HG02970 (cell line): ENCODE results near the gene DGKG.

ENCODE experiments used
- ATAC-seq: cut with Tn5 transposase; IDR thresholded peaks from one replicate; pipeline ENCODE4 v1.9.1; 2021; ENCODE audit warnings: mild to moderate bottlenecking, moderate library complexity, moderate number of reproducible peaks; ENCODE audit not compliant: unreplicated experiment, low FRiP score

Gene DGKG

DNA sequence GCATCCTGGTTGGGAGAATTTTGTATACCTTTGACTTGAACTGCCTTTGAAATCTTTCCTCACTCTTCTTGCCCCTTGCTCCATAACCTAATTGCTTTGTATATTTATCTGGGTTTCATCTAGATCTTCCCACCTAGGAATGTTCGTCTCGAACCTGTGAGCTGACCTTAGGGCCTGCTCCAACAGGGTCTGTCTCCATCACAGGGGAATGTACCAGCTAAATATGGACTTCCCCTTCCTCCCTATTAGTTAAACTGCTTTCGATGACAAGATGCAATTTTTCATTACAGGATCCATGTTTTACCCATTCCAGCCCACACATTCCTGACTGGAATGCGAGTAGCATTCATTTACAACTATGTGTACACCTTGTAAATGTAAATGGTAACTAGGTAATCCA is 242.5 kb downstream of the DGKG start:
- ATAC-seq = no peak

DNA sequence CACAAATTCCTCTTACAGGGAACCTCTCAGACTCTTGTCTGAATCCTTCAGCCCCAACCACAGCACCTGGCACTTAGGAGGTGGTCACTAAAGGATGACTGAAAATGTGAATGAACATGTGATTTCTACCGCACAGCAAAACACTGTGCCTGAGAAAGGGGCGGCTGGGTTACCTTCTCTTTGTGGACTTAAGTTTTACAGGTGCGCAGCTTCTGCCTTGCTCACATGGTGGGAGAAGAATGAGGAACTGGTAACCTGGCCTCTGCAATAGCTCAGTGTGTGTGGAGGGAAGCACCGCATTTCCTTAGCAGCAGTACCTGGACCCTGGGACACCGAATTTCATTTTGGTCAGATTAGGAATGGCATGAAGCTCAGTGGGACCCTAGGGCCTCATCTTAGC is 243.3 kb downstream of the DGKG start:
- no peak for ATAC-seq

DNA sequence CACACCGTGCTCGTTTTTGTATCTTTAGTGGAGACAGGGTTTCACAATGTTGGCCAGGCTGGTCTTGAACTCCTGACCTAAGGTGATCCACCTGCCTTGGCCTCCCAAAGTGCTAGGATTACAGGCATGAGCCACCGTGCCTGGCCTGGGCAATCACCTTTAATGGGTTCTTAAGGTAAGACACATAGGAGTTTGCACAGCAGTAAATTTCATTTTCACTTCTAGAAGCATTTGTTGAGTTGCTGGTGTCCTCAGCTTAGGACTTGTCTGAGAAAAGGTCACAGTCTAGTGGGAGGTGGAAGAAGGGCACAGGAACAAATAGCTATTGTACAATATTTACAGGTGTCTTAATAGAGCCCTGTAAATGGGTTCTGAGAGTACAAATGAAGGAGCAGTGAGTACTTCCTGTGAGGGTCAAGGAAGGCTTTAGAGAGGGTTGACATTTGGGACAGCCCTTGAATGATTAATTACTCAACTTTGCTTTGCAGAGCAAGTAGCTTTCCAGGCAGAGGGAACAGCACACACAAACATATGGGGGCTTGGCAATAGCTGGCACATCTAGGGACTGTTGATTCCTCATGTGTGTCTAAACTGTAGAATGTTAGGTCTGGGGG is 244.4 kb downstream of the DGKG start:
- ATAC-seq = no peak

DNA sequence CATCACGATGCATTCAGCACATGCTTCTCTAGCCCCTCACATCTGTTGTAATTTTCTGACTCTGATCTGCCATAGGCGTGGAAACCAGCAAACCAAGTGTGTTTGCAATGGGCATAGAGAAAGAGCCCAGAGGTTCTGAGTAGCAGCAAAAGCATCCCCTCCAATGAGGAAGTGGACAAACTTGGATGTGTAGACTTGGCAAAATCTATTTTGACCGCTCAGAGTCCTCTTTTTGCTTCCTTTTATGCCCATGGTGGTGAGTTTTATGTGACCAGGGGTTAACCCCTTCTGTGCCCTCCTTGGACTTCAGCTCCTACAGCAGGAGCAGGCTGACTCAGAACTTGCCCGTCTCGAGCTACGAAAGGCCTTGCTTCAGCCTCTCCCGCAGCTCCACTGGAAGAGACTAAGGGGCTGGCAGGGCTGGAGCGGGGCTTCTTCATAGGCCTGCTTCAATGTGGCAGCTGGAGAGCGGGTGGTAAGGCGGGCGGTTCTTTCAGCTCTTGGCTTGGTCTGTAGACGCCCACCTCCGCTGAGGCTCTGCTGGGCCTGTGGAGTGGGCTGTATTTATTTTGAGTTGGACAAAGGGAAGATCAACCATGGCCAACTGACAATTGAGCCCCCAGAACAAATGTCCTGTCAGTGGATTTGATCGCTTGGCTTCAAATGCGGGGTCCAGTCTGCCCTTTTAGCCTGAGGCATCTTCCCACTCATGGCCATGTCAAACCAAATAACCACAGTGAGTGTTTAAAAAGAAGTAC is 246.6 kb downstream of the DGKG start:
- ATAC-seq = no peak

DNA sequence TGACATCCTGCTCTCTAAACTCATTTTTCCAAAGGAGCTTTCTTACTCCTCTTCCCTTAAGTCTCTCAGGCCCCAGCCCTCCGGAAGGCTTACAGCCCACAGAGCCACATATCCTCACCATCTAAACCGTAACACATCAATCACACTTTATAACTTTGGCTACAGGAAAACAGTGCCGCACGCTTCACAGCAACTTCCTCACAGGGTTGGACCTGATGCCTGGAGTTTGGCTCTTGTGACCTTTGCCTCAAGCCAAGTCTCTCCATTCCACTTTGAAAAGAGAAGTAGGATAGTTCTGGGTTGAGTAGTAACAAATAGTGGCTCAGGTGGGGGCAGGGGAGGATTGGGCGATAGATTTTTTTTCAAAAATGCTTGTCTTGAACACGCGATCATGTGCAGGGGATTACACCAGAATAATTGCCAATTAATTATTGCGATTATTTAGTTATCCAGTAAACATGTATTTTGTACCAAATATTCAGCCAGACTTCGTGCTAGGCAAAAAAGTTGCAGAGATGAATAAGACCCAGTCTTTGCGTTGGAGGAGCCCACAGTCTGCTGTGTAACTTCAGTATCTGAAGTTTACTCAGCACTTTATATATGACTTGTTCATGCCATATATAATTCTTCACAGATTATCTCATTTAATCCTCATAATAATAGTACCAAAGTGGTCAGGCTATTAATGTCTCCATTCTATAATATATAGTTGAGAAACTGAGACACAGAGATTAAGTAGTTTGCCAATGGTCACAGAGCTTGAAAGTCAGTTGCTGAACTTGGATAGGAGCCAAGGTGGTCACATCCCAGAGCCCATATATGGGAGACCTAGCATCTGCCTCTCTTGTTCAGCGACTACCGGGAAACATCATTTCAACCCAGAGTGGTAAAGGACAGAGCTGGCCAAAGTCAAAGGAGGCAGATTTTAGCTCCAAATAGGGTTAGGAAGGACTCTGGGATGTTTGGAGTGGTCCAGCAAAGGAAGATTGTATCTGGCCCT is 250.8 kb downstream of the DGKG start:
- ATAC-seq = no peak

DNA sequence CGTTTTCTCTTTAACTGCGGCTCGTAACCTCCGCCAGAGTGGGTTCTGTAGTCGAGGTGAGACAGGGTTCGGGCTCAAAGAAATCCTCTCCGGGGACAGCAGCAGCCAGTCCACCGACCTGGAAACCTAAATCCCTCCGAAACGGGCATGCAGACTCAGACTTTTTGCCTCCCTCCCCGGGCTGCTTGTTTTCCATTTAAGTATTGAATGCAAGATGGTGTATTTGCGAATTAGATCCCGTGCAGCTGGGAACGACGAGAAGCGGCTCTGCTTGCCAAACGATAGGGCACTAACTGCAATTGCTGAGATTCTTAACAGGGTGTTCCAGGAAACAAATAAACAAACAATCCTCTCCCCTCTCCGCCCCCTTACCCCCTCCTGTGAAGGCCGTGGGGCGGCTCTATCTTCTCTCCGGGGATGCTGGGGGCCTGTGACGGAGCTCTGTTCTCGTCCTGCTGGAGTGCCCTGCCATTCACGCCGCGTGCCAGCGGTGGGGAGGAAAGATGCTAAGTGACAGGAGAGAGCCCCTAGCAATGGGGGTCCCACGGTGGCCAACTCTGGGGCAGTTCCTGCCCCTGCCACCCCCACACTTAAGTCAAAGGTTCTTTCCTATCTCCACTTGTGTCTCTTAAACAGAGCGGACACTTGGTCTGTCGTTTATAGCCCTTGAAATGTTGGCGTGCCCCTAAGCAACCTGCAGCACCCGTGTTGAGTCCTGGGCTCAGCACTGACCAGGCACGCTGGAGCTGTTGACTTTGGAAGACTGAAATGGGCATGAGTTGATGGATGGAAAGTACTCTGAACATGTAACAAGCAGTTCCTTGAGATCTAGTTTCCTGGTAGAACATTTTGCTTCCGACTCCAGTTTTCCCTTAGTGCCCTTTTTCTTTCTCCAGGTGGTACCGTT is 251.9 kb downstream of the DGKG start:
- ATAC-seq = no peak

DNA sequence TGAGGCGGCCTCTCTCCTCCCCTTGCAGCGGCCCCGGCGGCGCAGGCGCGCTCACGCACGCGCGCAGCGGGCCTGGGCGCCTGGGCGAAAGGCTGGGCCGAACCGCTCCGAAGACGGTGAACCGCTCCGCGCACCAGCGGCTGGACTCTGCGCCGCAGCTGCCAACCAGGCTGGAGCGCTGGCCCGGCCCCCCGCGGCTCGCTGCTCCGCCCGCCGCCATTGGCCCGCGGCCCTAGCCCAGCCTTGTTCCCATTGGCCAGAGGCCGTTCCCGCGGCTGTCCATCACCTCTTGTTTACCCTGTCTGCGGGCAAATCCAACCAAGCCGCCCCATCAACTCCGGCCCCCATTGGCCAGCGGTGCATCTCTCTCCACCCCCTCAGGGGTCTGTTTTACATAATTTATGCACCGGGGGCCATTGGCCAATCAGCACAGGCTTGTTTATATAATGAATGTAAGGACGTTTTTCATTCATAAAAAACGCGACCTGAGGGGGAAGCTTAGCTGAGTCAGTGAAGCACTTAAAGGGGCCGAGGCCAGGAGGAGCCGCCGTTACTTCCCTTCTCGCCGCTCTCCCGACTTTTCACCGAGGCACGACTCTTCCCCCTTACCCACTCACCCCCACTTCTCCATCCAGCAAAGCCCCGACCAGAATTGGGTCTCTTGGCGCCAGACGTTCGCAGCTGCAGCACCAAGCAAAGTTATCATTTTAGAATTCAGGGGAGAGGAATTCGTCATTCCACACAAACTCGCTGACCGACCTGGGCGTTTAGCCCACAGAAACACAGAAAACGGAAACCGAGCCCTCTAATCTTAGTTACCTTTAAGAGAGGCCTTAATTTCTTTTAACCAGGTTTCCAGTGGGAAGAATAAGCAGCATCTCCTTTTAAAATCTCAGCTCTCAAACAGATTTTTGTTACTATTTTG is 252.8 kb downstream of the DGKG start, which contains the start of gene ETV5:
TSS of gene ETV5 (minus strand) at position 149 of the 925 bp plus-strand sequence. CDS start 3,221 bp downstream, outside the sequence.
- peak; percentile 94 for ATAC-seq

DNA sequence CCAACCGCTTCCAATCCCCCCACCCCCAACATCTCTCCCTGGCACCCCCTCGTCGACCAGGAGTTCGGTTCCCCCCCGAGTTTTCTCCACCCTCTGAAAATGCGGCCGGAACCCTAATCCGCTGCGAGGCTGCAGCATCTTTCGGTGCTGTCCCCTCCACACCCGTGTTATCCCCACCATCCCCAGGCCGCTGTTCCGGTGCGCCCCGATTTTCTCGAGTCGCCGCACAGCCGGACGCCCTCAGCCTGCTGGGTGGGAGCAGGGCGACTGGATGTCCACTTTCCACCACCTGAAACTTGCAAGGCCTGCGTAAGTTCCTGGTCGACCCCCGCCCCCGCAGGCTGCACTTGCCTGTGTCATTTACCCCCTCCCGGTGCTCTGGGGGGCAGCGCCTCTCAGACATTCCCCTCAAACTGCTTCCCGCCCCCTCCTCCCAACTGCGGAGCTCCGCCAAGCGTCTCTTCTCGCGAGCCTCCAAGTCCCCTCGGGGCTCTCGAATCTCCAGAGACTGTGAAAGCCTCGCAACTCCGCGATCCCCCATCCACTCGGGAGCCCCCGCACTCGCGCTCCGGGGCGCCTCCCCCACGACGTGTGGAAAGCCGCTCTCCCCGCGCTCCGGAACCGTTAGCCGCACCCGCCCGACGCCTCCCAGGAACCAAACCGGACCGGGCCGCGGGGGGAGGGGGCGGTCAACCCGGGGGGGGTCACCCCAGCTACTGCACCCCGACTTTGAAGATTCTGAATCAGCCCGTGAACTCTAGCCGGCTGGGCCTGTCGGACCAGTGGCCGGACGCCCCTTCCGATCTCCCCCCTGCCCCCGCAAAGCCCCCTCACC is 253.7 kb downstream of the DGKG start:
- no peak for ATAC-seq

DNA sequence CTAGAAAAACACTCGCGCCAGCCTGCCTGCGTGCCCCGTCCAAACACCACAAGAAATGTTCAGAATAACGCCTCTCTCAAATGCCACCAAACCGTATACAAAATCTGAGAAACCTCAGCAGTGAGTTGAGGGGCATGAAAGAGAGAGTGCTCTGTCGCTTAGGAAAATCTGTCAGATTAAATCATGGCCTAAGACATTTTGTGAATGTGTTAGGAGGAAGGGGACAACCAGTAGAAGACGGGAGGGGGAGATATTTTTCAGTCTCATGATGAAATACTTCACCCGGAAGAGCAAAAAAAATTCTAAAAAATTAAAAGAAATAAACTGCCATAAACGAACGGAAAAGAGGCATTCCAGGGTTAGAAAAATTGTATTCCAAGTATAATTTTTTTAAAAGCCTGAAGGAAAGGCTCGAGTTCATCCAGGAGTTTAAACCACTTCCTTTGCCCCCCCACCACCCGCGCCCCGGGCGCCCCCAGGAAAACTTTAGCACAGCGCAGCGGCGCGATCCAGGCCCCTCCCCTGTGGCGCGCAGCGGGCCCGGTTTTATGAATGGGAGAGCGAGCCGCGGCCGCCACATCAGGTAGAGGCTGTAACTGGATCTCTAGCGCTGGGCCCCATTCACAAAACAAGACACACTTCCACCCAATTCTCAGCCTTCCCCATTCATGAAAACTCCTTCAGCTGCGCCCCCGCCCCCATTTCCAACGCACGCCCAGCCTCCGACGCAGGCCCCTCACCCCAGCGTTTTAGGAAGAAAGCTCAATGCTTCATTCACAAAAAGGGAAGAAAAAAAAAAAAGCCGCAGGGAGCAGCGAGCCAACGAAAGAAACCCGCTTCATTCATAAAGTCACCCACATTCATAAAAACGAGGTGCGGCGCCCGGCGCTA is 254.6 kb downstream of the DGKG start:
- ATAC-seq = no peak

DNA sequence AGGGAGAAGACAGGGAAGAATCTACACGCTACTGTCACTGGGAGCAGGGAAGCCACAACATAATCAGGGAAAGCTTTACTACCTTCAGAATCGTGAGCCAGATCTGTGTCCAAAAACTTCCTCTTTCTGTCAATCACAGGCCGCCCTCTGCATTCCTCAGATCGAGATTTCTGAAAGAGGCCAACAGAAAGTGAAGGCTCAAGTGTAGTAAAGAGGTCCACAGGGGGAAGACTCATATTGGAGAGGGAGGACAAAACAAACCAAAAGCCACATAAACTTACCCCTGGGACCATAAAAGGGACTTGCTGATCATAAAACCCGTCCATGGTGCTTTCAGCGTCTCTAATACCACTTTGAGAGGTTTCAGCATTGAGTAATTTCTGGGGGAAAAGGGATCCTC is 256.5 kb downstream of the DGKG start:
- no peak for ATAC-seq

DNA sequence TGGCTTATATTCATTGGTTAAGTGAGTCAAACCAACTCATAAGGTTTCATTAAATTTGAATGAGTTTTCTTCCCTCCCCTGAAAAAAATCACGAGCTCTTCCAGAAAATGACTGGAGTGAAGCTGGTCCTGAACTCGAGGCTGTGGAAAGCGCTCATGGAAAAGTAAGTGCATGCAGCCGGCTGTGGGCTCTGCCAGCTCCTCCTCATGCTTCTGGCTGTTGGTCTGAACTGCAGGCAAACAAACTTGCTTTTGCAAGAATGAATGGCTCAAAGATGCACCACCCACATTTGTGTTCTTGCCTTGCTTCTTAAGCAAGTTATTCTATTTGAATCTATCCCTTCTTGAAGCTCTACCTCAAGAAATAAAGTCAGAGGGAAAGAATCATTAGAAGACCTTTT is 259.3 kb downstream of the DGKG start:
- ATAC-seq = no peak

DNA sequence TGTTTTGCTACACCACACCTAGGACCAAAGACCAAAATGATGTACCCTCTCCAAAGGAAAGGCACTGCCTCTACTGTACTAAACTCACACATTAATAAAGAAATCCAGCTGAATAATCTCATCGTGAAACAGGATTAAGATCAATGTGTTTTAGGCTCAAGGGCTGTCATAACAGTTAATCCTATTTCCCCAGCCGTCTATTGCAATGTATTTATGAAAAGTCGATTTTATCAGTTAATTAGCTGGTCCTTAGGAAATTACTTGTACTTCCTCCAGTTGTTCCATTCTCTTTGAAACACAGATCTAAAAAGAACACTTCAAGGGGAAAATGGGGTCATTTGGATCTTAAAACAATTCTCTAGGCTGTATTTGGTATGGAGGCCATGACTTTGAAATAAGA is 261.6 kb downstream of the DGKG start:
- no peak for ATAC-seq

DNA sequence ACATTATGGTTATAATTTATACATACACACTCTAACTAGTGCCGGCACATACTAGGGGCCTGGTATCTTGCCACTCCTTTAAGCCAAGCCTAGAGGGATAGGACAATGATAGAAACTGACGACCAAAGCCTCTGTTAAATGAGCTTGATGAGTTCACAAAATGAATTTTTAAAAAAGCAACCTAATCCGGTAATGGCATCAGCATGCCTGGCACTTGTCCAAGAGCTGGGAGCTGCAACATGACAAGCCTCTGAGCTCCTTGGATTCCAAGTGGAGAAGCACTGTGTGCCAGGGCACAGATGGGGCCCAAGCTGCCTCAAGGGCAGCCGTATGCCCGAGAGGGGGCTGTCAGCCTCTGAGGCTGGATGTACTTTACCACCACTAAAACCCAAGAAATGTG is 262.9 kb downstream of the DGKG start:
- ATAC-seq = no peak

DNA sequence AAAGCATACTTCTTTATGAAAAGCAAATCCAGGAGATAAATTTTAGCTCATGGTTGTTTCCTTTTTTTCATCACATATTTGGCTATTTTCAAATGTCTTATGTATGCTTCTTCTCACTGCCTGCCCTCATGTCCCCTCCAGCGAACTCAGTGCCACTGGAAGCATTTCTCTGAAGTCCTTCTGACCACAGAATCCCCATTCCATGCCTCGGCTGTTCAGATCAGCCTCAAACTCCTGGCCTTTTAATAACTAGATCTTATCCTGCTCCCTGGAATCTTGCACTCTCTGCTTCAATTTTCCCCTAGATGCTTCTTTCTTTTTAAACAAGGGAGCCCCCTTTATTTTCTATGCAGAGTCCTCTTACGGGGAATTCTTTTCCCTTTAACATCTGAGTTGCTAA is 263.3 kb downstream of the DGKG start:
- ATAC-seq = no peak

DNA sequence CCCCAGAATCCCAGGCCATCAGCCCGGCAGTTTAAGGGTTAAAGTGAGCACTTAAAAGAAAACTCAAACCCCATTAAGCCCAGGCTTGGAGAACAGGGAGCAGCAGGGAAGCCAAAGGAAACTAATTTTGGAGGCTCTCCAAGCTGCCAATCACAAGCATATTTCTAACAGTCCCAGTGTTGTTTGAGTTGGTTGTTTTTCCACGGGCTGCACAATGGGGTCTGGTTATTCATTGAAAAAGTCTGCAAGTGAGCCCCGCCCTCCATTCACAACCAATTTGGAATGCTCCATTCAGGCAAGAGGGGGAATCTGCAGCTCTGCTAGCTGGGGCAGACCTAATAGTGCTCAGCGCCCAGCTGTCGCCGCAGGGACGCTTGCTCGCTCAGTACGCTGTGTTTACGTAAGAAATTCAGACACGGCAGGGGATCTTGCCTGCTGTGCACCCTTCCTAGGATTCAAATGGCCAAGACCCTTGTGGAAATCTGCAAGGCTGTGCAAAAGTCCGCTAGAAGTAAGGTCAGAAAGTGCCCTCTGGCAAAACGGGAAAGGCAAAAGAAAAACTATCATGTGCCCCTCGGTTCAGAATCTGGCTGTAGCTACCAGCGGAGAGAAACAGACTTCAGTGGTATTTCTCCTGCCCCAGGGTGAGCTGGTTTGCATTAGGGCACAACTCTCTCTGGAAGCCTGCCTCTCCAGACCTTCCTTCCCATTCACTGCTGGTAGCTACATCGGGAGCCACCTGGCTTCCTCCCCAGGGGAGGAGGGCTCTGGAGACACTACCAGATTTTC is 264.2 kb downstream of the DGKG start:
- no peak for ATAC-seq

DNA sequence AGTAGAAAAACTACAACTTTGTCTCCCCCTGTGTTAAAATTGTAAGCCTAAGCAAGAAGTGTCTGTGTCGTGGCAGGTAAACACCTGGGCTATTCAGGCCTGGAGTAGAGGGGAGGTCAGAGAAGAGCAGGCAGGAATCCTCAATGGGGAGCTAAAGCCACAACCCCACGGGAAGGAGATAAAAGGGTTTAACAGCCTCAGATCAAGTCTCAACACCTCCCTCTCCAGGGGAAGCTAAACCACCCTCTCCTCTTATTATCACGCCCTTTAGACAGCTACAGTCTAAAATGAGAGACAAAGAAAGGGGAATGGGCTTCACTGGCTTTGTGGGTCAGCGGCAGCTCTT is 264.7 kb downstream of the DGKG start:
- no peak for ATAC-seq
